Endothelial cell of hepatic sinusoid (primary cell): ENCODE data around the gene NCK2.

Experiments used
- in situ Hi-C: cut with HindIII; loops from 2 replicates; pipeline ENCODE4 v1.10.0; 2017; ENCODE audit warnings: low sequenced_read_pairs

Gene NCK2

DNA sequence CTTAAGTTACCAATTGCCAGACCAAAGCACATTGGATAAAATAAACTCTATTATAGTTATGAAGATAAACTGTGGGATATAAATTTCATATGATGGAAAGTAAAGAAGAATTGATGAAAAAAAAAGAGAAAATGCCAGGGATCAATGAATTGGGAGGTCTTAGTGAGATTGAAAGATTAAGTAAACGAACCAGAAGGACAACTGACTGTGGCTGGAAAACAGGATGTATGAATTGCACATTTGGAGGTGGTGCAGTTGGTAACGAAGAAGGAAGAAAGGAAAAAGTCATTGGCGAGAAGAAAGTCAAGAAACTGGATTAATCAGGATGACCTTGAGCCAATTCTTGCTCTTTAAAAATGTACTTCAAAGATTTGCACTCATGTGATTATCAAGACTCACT, 166.7 kb downstream of the NCK2 start:
- in situ Hi-C loops = no loop called here

DNA sequence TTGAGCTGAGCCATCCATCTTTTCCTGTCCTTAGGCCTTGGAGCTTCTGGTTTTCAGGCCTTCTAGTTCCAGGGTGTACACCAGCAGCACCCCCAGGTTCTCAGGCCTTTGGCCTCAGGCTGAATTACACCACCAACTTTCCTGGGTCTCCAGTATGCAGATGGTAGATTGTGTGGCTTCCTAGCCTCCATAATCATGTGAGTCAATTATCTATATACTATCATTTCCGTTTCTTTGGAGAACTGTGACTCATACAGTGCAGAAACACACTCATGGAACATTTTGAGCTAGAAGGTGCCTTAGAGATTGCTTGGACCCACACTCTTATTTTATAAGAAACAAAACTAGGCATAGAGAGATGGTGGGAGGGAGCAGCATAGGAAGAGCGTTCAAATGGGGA, 167.4 kb downstream of the NCK2 start:
- in situ Hi-C loops = no loop called here

DNA sequence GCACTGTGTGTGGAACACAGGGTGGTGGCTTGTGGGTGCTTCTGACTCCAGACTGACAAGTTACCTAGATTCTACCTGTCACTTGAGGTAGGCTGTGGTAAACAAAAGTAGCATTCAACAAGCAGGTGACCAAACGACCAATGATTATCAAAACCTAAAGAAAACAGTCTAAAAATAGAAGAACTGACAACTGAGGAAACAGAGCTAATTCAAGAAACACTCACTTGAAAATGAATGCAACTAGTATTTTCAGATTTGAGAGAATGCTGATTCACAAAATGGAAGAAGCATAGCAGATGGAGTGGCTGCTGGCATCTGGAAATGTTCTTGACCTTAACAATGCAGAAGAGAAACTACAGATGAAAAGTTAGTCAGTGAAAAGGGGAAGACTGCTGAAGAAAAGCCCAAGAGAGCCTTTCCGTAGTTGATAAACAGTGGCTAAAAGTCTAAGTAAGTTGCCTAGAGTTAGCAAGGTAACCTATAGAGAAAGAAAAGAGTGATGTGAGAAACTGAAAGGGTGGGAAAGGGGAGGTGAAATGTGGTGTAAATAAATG, 170.4 kb downstream of the NCK2 start:
- in situ Hi-C loops = no loop called here

DNA sequence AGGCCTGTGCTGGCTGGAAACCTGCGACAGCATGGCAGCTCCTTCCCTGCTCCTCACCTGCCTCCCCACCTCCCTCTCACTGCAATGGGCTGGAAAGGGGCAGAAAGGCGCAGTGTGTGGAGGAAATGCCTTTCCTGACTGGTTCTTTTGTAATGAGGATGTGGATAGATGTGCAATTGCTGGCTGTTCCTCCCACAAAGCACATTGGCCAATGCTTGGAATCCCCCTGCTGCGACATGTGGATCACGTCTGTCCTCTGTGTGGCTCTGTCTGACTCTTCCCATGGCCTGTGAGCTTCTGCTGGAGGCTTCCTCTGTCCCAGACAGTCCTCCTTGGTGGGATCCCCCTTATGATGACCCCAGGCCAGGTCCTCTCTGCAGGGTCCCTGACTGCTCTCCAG, 172.5 kb downstream of the NCK2 start:
- in situ Hi-C loops = no loop called here

DNA sequence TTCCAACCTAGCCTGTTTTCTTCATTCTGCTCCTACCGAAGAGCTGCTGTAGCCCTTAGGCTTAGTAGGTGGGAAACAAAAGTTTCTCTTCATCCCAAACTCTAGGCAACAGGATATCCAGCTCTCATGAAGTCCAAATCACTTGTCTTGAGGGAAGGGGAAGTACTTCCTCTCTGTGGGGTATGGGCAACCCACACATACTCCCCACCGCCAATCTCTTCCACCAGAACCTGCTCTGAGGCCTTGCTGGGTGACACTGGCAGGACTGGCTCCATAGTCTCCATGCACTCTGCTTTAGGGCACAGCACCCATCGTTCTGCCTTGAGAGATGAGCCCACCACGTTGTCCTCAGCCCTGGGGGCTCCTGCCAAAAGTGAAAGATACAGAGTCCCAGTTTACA, 173.0 kb downstream of the NCK2 start:
- in situ Hi-C loops = no loop called here

DNA sequence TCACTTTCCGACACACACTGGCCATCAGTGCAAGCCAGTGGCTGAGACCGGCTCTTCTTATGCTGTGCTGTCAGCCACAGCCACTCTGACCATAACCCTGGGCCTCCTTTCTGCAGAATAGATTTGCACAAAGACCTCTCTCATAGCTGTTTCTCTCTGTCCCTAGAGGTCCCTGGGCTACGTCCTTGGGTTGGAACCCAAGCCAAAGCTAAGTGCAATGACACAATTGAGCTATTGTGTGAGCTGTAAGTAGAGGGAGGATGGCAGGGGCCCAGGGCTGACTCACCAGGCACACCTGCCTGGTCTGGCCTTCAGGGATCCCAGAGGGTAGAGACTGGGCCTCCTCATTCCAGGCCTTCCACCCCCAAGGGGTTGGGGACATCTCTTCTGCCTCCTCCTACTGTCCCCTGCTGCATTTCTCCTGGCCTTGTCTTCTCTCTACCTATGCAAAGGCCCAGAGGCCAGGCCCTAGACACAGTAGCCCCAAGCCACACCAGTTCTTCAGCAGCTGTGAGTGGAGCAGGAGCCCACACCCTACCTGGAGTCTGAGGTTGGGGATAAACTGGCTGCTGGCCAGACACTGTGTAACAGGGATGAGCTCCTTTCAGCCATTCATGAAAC, 174.6 kb downstream of the NCK2 start:
- in situ Hi-C loops = no loop called here

DNA sequence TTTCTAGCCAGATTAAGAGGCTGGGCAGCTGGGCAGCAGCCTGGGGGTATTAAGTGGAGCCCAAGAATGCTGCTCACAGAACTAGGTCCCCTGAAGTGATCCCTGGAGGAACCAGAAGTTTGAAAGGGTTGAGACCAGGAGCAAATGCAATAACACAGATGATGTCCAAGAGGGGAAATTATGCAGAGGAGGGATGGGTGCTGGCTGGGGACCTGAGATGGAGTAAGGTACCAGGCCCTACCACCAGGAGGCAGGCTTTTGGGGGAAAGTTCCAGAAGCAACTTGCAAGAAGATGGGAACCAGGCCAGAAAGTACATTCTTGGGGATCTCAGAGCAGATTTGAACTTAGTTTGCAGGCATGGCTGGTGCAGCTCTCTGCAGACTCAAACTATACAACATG, 175.1 kb downstream of the NCK2 start:
- in situ Hi-C loops = no loop called here

DNA sequence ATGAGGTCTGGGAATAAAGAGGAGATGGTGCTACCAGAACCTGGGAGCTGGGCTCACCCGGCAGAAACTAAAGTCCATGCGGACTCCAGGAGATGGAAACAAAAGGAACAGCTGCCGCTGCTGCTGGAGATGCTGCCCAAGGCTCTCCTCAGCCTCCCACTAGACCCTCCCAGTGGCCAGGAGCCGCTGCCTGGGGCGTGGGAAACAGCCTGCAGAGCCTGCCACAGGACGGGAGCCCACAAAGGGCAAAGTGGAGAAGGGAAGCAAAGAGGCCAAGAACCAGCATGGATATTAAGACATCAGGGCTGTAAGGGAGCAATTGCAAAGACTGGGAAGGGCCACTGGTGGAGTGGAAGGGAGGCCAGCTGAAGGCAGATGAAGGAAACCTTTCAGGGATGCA, 179.6 kb downstream of the NCK2 start:
- in situ Hi-C loops = no loop called here

DNA sequence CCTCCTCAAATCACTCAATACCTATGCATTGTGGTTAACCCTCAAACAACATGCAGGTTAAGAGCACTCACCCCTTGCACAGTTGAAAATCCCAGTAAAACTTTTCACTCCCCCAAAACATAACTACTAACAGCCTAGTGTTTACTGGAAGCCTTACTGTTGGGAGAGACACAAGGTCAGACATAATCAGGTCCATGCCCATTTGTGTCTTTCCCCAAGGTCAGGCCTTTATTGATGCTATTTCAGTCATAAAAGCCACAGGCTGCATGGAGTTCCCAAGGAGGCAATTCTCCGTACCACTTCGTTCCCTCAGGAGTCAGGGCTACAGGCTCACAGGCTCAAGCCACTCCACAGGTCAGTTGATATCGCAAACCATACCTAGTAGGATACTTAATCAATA, 180.2 kb downstream of the NCK2 start:
- in situ Hi-C loops = no loop called here

DNA sequence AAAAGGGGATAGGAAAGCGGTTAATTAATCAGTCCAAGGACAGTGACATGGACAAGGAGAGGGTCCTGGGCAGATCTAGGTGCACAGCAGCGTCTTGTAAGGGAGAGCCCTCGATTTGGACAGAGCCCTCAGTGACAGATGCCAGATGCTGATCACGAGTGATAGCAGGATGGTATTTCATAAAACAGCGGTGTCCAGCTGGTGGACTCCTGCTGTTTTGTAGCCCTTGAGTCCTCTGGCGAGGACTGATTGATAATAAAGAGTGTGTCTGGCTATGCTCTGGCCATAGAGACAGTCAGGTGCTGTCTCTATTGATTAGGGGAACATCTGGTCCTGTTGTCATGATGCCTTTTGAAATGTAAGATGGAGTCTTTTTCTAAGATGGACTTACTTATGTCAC, 180.7 kb downstream of the NCK2 start:
- in situ Hi-C loops = no loop called here

DNA sequence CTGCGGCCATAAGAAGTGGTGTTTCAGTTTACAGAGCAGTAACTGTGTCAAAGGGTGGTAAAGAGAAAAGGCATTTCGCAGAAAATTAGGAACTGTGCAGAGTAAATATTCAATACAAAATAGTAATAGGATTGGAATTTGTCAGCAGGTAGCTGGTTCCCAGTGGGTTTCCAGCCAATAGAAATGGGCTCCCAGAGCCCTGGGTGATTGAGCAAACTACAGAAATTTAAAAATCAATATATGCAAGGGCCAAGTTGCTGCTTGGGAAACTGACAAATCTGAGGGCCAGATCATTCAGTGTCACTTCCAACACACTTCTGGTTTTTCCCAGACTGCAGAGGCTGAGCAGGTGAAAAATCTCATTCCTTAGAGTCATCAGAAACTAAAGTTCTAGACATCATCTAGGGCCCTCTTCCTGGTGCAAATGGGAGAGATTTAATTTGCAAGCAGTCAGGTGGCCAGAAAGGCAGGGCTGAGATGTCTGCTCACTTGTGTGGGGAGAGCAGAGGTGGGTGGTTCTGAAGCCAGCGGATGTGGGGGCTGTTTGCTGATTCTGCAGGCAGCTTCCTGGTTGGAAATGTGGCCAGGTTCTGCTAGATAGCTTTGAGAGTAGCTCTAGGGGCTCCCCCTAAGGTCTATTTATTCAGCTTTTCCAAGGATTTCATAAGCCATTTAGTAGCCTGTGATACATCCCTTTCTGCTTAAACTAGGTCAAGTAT, 182.4 kb downstream of the NCK2 start:
- in situ Hi-C loops = no loop called here

DNA sequence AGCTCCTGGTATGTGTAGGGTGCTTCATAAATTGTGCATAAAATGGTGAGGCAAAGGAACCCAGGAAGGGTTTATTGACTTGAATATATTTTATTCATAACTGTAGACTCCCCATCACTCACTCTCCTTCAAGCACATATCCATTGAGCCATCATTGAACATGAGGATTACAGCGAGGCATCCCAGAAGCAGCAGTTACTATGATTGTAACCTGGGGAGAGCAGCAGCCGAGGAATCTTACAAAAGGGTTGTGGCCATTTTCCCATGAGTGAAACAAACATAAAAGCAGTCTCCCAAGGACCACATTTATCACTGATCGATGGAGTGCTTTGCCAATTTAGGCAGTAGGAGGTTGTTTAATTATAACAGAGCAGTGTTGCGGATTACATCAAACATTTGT, 183.4 kb downstream of the NCK2 start:
- in situ Hi-C loops = no loop called here

DNA sequence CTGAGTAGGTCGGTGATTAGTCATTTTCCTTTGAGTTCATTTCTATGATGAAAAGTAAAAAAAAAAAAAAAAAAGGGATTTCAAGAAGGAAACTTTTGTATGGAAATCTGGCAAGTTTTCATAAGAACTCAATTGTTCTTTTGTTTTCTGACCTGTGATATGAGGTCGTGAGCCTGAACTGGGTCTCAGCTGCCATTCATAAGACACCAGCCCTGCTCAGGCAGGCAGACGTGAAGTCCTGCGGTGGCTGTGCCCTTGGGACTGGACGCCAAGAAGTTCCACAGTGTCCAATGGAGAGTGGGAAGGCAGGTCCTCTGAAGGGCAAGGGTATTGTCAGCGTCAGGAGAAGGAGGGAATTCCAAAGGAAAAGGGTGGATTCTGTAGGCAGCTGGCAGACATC, 183.9 kb downstream of the NCK2 start:
- in situ Hi-C loops = no loop called here

DNA sequence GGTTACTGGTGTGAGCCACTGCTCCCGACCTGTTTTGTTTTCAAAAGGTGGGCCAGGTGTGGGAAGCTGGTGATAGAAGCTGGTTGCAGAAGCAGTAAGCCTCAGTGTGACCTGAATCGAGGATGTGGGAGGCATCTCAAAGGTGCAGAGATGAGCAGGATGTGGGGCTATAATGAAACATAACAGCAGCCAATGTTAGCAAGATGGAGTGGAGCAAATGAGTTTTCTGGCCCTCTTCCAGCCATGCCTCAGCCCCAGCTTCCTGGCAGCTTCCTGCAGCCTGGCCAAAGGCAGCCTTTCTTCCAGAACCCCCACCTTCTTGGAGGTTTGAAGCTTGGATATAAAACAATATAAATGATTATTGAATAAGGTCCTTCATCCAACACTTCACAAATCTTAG, 184.8 kb downstream of the NCK2 start:
- in situ Hi-C loops = no loop called here

DNA sequence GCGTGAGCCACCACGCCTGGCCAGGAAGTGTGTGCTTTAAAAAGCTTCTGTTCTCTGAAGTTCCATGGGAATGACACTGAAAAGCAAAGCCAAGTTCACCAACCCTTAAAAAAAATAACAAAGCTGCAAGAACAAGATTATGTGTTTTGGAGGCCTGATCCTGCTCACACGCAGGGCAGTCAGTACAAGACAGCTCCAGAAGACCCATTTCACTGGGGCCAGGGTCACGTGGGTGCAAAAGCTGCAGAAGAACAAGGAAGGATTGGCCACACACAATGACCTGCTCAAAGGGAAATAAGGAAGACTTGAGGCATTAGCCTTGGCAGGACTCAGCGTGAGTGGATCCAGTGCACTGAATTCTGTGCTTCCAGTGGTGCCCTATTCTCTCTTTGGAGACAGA, 187.9 kb downstream of the NCK2 start:
- in situ Hi-C loops = no loop called here

DNA sequence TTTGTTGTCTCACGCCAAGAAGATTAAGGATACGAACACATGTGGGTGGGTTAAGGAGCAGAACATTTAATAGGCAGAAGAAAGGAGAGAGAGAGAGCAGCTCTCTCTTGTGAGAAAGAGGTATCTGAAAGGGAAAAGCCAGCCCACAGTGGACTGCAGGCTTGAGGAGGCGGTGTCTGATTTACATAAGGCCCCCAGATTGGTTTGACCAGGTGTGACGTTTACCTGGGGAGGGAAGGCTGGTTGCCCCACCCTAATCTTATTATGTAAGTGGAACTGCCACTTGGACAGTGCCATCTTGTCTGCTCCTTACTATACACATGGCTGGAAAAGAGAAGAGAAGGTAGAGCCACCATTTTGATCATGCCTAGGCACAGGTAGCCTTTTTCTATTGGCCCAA, 189.2 kb downstream of the NCK2 start:
- in situ Hi-C loops = no loop called here

DNA sequence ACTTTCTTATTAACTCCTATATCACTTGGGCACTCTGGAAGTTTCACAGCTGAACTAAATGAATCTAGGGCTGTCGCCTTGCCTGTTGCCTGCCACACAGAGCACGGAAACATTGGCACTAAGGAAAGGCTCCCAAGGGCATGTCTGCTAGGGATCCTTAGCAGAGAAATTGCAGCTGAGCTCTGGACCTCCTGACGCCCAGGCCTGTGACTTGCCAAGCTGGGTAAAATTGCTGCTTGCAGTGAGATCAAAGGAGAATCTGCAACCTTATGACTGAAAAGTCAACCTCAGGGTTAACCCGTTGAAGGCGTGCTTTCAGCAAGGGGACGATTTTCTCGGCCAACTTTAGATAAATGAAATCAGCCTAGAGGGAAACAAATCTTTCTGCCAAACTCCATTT, 189.8 kb downstream of the NCK2 start:
- in situ Hi-C loops = no loop called here

DNA sequence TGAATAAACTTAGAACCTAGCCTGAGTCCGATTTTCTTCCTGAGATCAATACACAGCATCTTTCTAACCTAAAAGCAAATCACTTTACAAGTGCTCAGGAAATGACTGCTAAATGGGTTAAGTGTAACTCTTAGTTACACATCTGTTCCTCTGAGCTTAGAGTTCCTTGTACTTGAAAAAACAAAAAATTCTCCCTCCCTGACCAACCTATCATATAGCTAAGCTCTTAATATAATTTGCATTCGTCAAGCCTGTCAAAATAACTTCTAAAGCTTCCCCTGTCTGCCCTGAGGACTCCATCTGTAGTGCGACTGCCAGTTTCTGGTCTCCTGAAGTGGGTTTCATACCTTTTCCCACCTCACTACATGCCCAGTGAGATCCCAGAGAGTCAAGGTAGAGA, 190.4 kb downstream of the NCK2 start:
- in situ Hi-C loops = no loop called here

DNA sequence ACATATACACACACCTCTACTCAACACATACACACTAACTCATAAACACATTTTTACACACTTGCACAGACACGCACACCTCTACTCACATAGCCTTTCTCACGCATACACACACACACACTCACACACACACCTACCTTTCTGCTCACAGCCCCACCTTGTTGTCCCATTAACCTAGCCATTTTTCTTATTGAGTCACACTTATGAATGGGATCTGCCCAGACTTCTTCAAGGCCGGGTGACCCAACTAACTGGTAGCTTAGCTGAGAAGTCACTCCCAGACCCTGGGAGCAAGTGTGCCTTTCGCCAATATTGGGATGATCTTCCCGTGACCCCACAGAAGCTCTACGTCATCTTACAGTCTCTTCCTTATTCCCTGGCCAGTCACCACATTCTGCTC, 192.2 kb downstream of the NCK2 start:
- in situ Hi-C loops = no loop called here

DNA sequence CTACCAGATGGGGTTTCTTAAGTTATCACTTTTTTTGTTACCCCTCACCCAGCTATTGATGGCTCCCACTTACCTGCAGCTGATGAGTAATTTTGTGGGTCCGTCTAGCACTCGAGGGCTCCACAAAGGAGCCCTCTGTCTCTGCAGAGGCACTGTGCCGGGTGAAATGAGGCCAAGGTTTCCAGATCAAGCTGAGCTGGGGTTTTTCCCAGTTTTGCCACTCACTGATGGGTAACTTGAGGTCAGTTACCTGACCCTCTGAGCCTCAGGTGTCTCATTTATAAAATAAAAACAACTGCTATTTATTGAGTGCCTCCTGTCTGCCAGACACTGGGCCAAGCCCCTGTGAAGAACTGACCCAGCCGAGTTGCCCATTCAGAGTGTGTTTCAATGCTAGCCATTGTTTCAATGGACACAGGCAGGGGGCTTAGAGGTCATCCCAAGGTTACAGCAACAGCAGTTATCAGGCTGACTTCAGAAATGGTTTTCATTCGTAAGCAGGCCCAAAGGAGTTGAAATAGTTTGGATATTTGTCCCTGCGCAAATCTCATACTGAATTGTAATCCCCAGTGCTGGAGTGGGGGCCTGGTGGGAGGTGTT, 192.9 kb downstream of the NCK2 start:
- in situ Hi-C loops = no loop called here
